Stimulated activated CD4-positive, alpha-beta T cell treated with anti-CD3 and anti-CD28 coated beads, Interleukin-4, amount 100 ng/mL, for 24 hours (primary cell): ENCODE results near the gene MTUS2.
A peak's percentile ranks its signal among the peaks of the same experiment; 100 is the strongest.

Experiments
- DNase-seq: peaks from one replicate; pipeline ENCODE4 v3.0.0-alpha.2; 2020

Gene MTUS2

DNA sequence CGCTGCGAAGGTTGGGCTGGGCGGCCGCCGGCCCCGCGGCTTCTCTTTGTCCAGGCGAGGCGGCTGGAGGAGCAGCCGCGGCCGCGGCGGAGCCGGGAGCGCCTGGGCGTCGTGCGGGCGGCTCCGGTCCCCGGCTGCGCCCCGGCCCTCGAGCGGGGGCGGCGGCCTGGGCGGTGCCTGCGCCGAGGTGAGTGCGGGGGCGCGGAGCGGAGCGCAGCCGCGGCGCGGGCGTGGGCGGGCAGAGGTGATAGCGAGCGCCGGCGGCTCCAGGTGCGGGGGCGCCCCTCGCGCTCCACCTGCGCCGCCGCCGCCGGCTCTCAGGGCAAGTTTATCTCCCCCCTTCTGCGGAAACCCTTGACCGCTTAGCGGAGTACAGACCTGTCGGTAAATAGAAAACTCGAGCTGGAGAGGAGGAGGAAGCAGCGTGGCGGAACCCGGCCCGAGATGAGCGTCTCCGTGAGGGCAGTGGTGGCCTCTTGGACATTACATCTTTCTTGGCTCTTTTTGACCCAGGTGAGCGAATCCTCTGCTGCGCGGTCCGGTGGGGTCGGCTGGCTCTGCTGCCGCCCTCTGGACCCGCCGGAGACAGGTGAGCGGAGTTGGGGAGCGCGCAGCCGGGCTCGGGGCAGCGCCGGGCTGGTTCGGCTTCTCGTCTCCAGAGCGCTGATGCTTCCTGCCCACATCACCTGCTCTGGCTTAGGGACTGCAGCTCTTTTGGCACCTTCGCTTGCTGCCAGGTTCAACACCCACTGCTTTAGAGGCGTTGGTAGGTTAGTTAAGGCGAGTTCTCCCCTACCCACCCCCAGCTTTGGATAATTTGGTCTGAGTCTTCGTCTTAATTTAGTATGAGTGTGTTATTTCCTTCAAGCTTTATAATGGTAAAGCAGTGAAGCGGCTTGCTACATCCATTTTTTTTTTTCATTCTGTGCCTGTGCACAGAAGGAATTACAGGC lies at the start of gene MTUS2:
Gene MTUS2, plus strand, starts transcription at position 241 of the 953 bp plus-strand sequence.
- DNase-seq = peak; percentile 8

DNA sequence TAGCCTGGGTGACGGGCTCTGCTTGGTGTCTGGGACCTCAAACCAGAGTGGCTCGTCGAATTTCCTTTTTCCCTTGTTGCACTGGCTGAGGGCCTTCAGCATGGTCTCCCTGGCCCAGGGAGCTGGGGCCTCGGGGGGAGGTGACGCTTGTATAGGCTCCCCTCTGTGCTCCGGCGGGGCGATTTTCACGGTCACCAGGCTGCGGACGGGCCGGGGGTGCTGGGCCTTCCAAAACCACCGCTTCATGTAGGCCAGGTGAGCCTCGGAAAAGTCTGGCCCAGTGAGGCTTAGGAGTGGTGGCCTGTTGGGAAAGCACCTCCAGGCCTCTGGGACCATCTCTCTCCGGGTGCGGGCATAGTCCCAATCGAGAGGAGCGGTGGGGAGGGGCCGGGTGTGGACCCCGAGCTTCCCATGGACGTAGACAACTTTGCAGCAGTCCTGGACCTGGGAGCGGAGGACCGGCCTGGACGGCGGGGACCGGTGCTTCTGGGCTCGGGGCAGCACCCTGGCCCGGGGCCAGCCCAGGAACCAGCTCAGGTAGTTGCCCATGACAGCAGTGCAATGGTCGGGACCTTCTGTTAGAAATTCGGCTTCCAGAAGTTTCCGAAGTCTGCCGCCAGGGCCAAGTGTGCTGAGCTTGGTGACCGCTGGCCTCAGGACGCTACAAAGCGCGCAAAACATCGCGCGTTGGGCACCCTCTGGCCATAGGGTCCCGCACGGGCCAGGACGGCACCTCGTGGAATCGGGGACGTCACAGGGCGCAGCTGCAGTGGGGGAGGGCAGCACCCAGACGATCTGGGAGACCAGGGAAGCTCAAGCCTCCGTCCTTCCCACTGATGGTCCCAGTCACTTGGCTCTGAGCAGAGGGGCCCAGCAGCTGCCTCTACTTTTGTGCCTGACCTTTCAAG lies 41.6 kb upstream of the MTUS2 start:
- DNase-seq = no peak

DNA sequence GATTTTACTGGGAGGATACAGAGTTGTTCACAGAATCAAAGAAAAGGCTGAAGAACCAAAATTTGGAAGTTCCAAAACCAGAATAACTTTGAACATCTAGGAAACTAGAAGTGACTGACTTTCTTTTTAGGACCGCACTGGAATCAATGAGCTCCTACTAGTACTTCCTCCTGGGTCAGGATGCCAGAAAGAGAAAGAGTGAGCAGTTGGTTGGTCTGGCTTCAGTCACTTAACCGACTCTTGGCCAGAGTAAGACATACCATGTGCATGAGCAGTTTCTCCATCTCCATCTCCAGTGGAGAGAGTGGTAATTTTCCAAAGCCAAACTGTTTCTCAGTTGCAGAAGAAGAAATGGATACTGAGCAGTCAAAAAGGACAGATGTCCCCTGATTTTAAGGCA lies 27.1 kb upstream of the MTUS2 start:
- DNase-seq = no peak

DNA sequence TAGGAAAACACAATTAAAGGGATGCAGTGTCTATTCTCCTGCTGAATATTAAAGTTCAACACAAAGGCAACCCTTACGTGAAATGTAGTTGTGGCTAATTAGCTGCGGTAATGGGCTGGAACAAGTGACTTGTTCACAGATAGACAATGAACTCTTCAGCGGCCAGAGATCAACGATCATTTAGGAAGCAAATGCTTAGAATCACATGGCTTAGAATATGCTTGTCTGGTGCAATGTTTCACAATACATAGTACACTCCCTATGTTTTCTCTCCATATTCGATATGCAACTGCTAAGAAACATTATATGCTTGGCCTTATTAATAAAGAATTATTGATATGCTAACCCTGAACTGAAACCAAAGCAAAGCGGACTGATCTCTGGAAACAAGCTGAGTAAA lies 25.7 kb upstream of the MTUS2 start:
- no peak for DNase-seq

DNA sequence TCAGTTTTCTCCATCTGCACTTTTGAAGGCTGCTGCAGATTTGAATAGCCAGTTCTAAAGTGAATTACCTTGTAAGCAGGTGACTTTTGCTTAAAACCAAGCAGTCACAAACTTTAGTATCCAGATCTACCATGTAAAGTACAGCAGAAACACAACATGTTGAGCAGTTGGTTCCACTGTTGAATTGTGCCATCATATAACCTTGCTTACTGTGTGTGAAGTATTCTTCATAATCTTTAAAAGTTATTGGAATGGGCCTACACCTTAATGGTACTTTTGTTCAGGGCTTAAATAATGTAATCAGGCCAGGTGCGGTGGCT lies 23.2 kb upstream of the MTUS2 start:
- no peak for DNase-seq

DNA sequence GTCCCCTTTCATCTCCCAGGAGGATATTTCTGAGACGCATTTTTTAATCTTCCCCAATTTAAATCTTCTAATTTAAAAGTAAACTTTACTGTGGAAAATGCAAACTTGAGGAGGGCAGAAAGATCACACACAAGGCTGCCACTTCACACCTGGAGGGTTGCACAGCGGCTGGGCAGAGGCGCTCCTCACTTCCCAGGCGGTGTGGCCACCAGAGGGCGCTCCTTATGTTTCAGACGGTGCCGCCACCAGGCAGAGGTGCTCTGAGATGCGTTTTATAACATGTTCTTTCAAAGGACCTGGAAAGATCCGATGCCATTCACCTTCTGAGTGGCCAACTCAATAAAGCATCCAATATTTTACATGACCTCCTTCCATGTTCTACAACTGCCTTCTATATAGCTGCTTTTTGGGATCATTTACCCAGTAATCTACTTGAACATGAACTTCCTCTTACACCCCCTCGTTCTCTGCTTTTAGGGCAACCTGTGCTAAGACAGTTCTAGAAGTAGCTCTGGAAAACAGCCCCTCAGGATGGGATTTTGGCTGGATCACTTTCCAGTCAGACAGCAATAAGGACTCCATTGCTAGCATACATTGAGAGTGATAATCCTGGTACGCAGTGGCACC lies 14.8 kb upstream of the MTUS2 start:
- DNase-seq = peak; percentile 17

DNA sequence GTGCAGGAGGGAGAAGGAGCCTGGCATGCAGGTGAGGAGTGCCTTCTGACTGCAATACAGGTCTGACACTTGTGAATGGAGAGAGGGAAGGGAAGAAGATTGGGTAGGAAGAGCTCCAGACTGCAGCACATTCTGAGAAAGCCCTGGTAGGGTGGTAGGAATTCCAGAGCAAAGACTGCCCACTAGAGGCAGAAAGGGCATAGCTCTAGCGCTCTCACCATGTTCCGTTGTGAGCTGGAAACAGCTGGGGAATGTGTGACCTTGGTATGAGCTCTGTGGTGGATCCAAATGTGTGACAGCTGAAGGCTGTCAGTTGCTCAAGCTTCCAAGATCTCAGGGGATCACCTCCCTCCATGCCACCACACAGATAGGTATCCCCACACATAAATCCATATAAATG lies 2.9 kb upstream of the MTUS2 start:
- no peak for DNase-seq

DNA sequence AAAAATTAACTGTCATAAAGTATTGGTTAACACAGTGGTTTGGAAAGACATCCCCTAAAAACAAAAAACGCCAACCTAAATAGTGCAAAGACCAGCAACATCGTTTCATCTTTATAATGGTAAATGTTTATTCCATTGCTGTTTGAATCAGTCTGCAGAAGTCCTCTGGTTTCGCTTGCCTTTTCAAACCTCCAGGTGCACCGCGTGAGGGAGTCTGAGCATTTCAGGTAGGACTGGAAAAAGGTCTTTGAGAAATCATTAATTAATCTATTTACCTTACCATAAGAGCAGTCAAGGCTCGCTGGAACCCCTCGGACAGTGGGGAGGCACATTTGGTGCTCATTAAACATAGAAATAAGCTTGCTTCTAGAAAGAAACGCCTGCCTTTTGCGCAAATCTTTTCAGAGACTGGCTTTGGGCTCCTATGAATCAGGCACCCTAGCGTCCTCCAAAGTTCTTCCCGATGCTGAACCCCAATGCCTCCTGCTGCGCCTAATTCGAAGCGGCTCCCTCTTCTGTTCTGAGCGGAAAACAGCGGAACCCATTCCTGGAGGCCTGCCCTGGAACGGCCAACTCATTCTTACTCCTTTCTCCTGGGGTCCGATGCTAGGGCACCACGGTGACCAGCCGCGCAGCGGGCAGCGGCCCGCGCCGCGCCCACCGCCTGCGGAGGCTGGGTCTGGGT lies 951 bp upstream of the MTUS2 start:
- no peak for DNase-seq

DNA sequence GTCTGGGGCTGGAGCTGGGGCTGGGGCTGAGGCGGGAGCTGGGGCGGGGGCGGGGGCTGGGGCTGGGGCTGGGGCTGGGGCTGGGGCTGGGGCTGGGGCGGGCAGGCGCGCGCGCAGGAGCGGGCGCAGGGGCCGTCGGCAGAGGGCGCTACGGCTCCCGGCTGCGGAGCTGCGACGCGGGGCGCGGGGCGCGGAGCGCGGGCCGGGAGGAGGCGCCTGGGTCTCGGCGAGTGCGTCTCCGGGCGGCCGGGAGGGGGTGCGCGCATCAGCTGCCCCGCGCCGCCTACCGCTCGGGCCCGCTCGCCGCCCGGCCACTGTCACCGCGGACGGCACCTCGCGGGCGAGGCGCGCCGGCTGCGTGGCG lies 422 bp upstream of the MTUS2 start:
- peak; percentile 39 for DNase-seq

DNA sequence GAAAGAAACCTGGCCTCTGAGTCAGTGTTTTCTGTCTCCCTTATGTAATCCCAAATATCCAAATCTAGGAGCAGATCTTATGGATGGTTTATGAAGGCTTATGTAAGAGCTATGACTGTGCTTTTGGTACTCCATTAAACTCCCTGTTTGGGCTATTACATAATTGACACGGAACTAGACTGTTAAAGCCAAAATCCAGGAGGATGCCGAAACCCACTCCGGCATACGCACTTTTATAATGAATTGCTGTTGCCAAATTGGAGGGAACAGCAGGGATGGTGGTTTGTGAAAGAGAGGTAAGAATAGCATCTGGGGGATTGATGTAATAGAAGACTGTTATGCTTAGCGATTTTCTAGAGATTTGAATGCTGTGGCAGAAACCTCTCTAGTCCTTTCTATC lies 2.0 kb downstream of the MTUS2 start:
- no peak for DNase-seq

DNA sequence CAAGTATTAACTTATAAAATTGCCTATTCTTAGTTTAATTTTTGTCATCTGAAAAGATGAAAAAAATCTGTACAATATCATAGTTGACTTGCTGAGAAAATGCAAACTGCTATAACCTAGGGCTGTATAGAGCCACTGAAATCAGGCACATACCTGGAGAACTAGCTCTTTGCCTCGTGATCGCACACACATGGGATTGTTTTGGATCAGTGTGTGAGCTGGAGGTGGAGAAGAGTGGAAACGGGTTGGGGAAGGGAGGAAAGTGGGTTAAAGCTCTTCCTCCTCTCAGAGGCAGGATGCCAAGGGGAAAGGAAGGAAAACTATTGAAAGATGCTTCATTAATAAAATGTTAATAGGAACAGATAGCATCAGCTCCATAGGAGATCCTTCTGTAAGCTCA lies 2.7 kb downstream of the MTUS2 start:
- DNase-seq = no peak

DNA sequence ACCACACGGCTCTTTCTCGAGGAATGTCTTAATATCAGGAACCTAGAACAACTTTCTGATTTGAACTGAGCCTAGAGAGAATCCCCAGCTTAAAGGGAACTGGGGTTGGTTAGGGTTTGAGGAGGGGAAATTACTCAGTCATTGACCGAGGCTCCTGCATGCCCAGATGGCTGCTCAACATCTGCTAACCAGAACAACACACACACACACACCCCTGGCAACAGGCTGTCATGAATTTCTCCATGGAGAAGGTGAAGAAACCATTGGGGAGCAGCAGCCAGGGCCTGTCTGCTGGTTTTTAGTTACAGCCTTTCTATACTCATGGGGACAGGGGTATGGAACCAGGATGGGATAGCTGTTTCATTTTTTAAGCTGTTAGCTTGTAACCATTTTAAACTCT lies 5.2 kb downstream of the MTUS2 start:
- DNase-seq = no peak

DNA sequence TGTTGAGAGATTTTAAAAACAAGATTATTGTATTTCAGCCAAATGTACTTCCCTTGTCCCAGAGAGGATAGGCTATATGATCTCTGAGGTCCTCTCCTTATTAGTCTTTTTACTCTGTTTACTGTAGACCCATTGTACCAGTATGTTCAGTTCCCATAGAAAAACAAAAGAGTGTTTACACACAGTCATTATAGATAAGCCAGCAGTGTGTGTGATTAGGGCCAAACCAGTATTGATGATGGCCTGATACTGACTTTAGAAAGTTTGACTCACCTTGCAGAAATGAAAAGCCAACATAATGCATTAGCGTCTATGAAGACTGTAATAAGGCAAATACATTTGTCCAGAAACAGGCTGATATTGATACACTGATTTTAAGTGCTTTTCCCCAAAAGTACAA lies 6.2 kb downstream of the MTUS2 start:
- DNase-seq = no peak

DNA sequence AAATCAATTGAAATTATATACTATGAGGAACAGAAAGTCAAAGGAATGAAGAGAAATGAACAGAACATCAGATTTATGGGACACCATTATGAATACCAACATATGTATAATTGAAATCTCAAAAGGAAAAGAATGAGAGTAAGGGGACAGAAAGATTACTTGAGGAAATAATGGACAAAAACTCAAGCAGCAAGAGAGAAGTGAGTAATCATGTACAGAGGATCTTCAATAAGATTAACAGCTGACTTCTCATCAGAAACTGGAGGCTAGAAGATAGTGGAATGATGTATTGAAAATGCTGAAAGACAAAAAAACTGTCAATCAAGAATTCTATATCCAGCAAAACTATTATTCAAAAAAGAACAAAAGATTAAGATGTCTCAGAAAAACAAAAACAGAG lies 10.4 kb downstream of the MTUS2 start:
- DNase-seq = no peak

DNA sequence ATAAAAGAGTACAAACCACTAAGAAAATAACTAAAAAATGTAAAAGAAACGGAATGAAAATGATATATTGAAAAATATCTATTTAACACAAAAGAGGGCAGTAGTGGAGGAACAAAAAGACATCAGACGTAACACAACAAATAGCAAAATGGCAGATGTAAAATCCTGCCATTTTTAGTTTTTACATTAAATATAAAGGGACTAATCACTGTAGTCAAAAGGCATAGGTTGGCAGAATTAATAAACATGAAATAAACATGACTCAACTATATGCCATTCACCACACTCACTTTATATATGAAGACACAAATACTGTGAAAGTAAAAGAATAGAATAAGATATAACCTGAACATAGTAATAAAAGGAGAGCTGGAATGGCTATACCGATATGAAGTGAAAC lies 11.0 kb downstream of the MTUS2 start:
- DNase-seq = no peak

DNA sequence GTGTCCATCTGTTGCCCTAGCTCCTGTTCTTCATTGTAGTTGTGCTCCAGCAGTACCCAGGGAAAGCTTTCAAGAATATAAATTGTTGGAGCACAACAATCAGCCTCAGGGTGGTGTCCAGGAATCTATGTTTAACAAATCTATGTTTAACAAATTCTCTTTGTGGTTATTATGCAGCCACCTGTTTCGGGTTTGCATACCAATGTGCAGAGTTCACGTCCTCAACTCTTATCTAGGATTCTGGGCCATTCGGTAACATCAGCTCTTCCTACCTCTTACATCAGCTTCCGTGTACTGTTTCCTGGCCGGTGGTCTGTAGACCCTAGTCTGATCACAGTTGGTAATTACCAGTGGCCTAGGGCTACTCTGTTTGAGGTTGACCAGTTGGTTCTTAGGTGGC lies 17.0 kb downstream of the MTUS2 start:
- no peak for DNase-seq

DNA sequence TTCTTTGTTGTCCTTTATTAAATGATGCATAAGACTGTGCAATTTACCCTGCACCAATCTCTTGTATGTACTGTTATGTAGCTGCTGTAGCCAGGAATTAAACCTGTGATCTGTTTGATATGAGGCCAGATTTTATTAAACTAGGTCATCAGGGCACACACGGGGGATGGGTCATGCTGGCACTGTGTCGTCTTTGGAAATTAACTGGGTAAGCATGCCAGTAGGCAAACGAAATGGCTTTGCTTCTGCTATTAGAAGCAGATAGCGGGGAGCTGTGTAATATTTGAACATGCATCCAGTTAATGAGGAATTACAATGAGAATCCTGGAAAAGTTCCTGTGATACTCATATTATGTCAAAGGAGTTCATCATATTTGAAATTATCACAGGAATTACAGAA lies 23.5 kb downstream of the MTUS2 start:
- DNase-seq = no peak

DNA sequence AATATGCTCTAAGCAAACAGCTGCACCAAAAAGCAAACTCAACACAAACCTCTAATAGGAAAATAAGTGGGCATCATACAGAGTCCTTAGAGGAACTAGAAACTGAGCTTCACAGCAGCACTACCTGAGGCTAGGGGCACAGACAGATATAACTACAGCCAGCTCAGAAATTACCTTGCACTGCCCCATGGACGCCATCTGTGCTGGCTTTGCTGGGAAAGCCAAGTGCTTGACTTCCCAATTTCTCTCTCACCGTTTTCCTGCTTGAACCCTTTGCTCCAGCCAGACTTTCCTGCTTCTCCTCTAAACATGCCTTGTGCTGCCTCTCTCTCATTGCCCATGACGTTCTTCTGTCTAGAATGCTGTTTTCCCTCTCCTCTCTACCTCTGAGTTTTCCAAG lies 29.3 kb downstream of the MTUS2 start:
- no peak for DNase-seq

DNA sequence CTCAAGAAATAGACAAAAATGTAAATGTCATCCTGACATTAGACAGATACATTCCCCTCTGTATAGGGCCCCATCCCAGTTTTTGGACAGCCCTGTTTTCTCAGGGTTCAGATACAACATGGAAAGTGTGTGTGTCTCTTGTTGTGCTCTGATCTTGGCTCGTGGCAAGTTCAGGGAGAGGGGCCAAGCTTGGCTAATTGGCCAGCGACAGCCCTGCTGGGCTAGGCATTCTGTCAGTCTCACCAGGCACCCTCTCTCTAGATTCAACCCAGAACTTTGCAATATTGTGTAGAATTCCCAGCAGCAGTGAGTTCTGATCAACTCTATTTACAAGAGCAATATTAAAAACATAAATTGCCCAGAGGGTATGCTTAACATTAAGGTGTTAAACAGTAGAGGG lies 30.1 kb downstream of the MTUS2 start:
- DNase-seq = no peak

DNA sequence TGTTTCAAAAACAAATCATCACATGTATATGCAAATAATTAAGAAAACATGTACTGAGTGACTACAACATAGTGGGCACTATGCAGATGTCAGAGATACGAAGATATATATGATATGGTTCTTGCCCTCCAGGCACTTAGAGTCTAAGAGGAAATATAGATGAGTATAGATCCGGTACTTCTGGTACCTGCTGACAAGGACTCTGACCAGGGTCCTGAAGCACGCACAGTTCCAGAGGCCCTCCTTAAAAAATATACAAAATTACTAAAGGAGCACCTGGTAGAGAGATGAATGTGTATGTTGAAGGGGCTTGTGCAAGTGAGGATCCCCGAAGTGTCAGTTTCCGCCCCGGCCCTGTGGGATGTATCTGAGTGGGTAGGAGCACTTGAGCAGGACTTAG lies 31.3 kb downstream of the MTUS2 start:
- no peak for DNase-seq

DNA sequence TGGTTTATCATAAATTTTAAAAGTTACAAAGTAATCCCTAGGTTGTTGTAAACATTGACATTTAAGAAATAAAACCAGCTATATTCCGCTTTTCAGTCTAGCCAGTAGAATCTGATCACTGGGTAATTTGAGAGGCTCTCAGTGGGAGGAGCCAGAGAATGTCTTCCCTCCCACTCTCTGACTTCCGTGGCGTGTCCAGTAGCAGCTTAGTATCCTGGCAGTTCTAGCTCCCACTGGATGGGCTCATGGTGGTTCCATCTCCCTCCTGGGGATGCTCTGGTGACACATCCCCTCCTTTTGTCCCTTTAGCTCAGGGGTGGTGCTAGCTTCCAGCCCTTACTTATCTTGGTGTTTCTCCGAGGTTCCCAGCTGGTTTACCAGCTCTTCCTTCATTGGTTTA lies 34.5 kb downstream of the MTUS2 start:
- DNase-seq = no peak

DNA sequence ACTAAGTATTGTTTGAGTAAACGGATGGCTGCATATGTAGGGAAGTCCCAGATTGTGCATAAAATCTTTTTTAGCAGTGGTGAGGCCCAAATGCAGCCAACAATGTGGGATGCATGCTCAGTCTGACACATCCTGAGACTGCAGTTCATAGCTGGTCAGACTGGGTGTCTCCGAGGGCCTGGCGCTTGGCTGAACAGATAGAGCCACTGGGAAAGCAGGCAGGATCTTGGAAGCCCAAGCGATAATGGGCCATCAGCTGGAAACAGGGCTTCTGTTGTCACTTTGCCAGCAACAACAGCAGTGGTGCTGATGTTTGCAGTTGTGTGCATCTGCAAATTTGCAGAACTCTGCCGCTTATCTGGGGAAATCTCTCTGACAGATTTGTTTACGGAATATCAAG lies 36.1 kb downstream of the MTUS2 start:
- DNase-seq = no peak

DNA sequence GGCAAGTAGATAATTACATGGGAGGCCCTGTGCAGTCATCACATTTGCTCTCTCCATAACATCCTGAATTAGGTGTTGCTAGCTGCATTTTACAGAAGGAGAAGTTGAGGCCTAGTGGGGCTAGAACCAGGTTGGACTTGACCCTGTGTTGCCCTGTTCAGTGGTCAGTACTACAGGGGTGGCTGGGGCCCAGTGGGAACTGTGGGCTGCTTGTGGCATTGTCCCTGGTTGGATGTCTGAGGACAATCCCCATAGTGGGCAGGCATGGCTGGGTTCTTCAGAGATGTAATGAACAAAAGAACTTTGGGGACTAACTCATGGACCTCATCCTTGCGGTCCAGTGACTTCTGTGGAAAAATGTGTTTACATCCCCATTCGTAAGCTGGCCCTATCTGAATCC lies 38.9 kb downstream of the MTUS2 start:
- DNase-seq = no peak
